Activated CD8-positive, alpha-beta T cell treated with anti-CD3 and anti-CD28 coated beads, Interleukin-2, amount 10 ng/mL, durations not matched to agents 7 days and 5 days (primary cell): ENCODE measurements around the gene GRHL3. TPM values are rescaled to one million over a fixed set of nuclear protein-coding genes. Genes with fewer than 3 reads are reported as not detected.

Experiments used
- ATAC-seq: fragments of 150-1000 bp; cut with Tn5 transposase; one replicate; pipeline ENCODE4 v1.10.0; 2021; ENCODE audit warnings: moderate library complexity
- CTCF ChIA-PET: fragments of 350-600 bp; sonication (Branson Sonifier 250); formaldehyde crosslinking; loops from one replicate; lab custom pipeline; 2021; ENCODE audit warnings: antibody characterized with exemption; lab: Charles Lee
- POLR2A ChIA-PET: fragments of 350-600 bp; sonication (Branson Sonifier 250); formaldehyde crosslinking; loops from one replicate; lab custom pipeline; 2021; ENCODE audit warnings: antibody characterized with exemption; lab: Charles Lee
- DNase-seq: peaks from one replicate; pipeline ENCODE4 v3.0.0-alpha.2; 2020
- H3K27ac Mint-ChIP-seq: one replicate; pipeline ENCODE4 v1.8.0; 2021; ENCODE audit warnings: mild to moderate bottlenecking, mixed read lengths
- H3K27me3 Mint-ChIP-seq: one replicate; pipeline ENCODE4 v1.8.0; 2021; ENCODE audit warnings: low read depth, mixed read lengths
- H3K36me3 Mint-ChIP-seq: one replicate; pipeline ENCODE4 v1.8.0; 2021; ENCODE audit warnings: low read depth, mixed read lengths
- H3K4me1 Mint-ChIP-seq: one replicate; pipeline ENCODE4 v1.8.0; 2021; ENCODE audit warnings: low read depth, mixed read lengths
- H3K4me3 Mint-ChIP-seq: one replicate; pipeline ENCODE4 v1.8.0; 2021; ENCODE audit warnings: mild to moderate bottlenecking, mixed read lengths
- H3K9me3 Mint-ChIP-seq: one replicate; pipeline ENCODE4 v1.8.0; 2022; ENCODE audit warnings: mixed read lengths; ENCODE audit not compliant: insufficient read depth
- total RNA-seq, 2 experiments: library from RNA; stranded (reverse); gene quantifications; one replicate each; pipeline ENCODE4 v1.2.3, GENCODE V29; 2021

The GRHL3 gene
- total RNA-seq, 2 experiments from 2014 or later = not detected

DNA sequence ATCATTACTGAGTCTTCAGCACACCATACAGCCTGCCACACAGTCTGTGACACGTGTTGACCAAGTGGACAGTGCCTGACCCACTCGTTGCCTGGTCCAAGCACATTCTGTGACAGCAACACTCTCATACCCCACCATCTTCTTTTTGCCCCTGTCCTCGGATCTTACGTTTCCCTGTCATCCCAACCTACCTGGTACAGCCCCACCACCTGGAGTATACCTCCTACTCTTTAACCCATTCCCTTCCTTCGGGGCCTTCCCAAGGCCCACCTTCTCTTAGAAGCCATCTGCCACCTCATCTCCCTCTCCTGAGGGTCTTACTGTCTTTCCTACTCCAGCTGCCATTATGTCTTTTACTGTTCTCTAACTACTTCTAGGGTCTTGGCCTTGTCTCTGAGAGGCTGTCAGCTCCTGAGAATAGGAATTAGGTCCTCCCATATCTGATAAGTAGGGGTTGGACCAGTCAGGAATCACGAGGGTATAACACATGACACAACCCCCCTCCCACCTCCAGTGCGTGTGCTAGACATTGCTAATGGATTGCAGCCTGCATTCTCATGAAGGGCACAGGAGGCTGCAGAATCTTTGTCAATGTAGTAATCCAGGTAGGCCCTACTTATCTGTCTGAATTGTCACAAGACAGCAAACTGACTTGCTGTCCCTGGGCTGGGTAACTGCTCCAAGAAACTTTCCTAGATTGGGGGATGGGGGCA, 13.0 kb downstream of the GRHL3 start:
- POLR2A ChIA-PET = interaction anchor here (1.2 kb wide), 1 partner anchor 10 kb away, joined by 3 read pairs; no protein-coding TSS in a partner anchor
- DNase-seq (no peak), ATAC-seq (no peak)
- no peaks in the 10 kb centered on the region for H3K9me3 Mint-ChIP-seq
- H3K27ac Mint-ChIP-seq = no peak overlapping the region
- H3K27me3 Mint-ChIP-seq = peaks cover 57% of the 10 kb centered on the region
- no peaks in the 10 kb centered on the region for H3K36me3 Mint-ChIP-seq
- CTCF ChIA-PET = no interaction called here
- no peak overlapping the region for H3K4me3 Mint-ChIP-seq
- H3K4me1 Mint-ChIP-seq = no peaks in the 10 kb centered on the region

DNA sequence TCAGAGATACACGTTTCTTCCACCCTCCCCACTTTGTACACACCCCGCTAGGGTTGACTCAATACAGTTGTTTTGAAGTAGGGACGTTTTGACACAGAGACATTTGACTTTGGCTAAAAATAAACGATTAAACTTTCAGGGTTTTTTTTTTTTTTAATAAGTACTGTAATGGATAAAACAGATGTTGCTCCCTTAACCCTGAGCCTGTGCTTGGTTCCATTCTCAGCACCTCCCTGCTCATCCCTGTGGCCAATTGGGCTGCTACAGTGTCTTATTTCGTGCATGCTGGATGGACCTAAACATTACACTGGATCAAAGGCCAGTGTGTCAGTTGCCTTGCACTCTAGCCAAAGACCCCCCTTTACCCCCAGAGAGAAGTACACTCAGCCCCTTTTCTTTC, 16.9 kb downstream of the GRHL3 start:
- Mint-ChIP-seq H3K4me1 (peaks cover 4% of the 10 kb centered on the region), H3K9me3 (no peaks in the 10 kb centered on the region), H3K27me3 (peaks cover 43% of the 10 kb centered on the region), H3K4me3 (no peak overlapping the region), H3K36me3 (no peaks in the 10 kb centered on the region), H3K27ac (no peak overlapping the region)
- ChIA-PET POLR2A (no interaction called here), CTCF (no interaction called here)
- ATAC-seq = no peak
- no peak for DNase-seq

DNA sequence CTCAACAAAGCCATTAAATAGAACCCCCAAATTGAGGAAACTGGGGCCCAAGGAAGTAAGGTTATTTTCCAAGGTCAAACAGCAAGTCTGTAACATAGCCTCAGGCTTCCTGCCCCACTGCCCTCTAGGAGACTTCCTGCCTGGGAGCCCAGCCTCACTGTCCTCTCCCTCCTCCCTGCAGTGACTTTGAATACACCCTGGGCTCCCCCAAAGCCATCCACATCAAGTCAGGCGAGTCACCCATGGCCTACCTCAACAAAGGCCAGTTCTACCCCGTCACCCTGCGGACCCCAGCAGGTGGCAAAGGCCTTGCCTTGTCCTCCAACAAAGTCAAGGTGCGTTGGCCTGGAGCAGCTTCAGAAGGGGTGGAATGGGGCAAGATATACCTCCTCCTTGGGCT, 18.3 kb downstream of the GRHL3 start:
- Mint-ChIP-seq H3K27ac (no peak overlapping the region), H3K36me3 (no peaks in the 10 kb centered on the region), H3K4me3 (no peak overlapping the region), H3K4me1 (peaks cover 4% of the 10 kb centered on the region), H3K27me3 (peaks cover 33% of the 10 kb centered on the region), H3K9me3 (no peaks in the 10 kb centered on the region)
- ChIA-PET POLR2A (interaction anchor here (0.5 kb wide), 1 partner anchor 878 kb away, joined by 3 read pairs; no protein-coding TSS in a partner anchor), CTCF (interaction anchor here (0.8 kb wide), 1 partner anchor 136 kb away, joined by 4 read pairs; no protein-coding TSS in a partner anchor)
- no peak for DNase-seq
- ATAC-seq = no peak

DNA sequence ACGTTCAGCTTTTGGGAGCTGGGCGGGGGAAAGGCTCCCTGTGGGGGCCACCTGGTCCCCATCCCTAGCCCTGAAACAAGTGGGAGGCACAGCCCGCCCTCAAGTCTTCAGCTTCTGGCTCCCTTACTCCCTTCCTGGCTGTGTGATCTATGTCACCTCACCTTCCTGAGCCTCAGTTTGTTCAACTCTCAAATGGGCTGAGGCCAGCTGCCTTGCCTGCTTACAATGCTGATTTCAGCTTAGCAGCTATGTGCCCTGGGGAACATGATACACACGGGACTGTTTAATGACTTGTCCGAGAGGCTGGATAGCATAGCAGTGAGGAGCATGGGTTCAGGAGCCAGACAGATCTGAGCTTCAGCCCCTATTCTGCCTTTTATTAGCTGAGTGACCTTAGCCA, 19.3 kb downstream of the GRHL3 start:
- peaks cover 4% of the 10 kb centered on the region for H3K4me1 Mint-ChIP-seq
- POLR2A ChIA-PET = interaction anchor here (1.0 kb wide), 1 partner anchor 77 kb away, joined by 5 read pairs; the partner anchor contains the start of gene NIPAL3

DNA sequence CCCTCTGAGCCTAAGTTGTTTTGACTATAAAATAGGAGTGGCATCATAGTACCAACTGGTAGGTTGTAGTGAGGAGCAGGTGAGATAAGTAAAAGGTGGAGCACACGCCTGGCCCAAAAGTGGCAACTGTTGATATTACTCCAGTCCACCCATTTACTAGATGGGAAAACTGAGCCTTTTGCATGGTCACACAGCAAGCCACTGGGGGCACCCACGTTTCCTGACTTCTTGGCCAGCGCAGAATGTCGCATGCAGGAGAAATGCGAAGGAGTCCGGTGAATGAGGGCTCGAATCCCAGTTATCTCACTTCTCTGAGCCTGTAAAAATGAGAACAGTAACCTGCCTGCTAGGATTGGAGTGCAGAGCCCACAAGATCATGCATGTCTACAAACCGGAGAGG, 20.8 kb downstream of the GRHL3 start:
- no peak overlapping the region for H3K4me3 Mint-ChIP-seq
- no peaks in the 10 kb centered on the region for H3K9me3 Mint-ChIP-seq
- ChIA-PET POLR2A (no interaction called here), CTCF (no interaction called here)
- H3K27me3 Mint-ChIP-seq = peaks cover 19% of the 10 kb centered on the region
- DNase-seq (no peak), ATAC-seq (no peak)
- peaks cover 4% of the 10 kb centered on the region for H3K4me1 Mint-ChIP-seq
- H3K27ac Mint-ChIP-seq = no peak overlapping the region
- H3K36me3 Mint-ChIP-seq = no peaks in the 10 kb centered on the region

More for the DNA sequence above, 19.3 kb downstream of the GRHL3 start:
- ATAC-seq (no peak), DNase-seq (no peak)
- H3K27ac Mint-ChIP-seq = no peak overlapping the region
- peaks cover 26% of the 10 kb centered on the region for H3K27me3 Mint-ChIP-seq
- no peak overlapping the region for H3K4me3 Mint-ChIP-seq
- CTCF ChIA-PET = interaction anchor here (1.1 to 1.5 kb wide), 2 partner anchors 139 to 188 kb away, joined by 3 read pairs; no protein-coding TSS in a partner anchor
- H3K36me3 Mint-ChIP-seq = no peaks in the 10 kb centered on the region
- no peaks in the 10 kb centered on the region for H3K9me3 Mint-ChIP-seq

DNA sequence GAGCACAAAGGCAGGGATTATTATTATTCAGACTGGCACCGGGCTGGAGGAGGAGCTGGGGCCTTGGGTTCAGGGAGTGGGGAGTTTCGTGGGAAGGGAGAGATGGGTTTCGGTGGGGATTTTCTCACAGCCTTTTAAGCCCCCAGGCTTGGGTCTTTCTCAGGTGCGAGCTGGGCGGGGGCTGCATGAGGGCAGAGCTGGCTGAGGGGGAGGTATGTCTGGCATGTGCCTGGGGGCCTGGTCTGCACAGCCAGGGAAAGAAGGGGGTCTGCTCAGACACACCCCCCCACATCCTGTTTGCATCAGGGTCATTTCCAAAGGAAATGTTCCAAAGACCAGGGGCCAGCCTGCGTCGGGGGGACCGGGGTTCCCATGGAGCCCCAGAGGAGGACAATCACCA, 21.6 kb downstream of the GRHL3 start:
- Mint-ChIP-seq H3K36me3 (no peaks in the 10 kb centered on the region), H3K4me3 (no peak overlapping the region), H3K9me3 (no peaks in the 10 kb centered on the region), H3K4me1 (peaks cover 4% of the 10 kb centered on the region), H3K27me3 (peaks cover 20% of the 10 kb centered on the region), H3K27ac (no peak overlapping the region)
- DNase-seq (no peak), ATAC-seq (no peak)
- ChIA-PET CTCF (interaction anchor here (1.2 kb wide), 1 partner anchor 140 kb away, joined by 3 read pairs; no protein-coding TSS in a partner anchor), POLR2A (no interaction called here)

DNA sequence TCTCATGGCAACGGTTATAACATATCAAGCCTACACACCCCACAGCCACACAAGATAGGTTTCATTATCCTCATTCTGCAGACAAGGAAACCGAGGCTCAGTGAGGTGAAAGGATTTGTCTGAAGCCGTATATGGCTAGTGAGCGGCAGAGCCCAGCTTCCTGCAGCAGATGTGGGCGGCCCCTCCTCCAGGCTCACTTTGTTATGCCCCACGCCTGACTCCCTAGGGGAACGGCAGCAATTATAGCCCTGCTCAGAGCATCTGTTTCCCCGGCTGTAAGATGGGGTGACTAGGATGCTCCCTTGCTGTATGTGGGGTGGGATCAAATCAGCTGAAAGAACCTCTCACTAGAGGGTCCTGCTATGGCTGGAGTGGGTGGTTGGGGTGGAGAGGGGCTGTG, 22.1 kb downstream of the GRHL3 start:
- Mint-ChIP-seq H3K27me3 (peaks cover 24% of the 10 kb centered on the region), H3K4me3 (no peak overlapping the region), H3K9me3 (no peaks in the 10 kb centered on the region), H3K27ac (no peak overlapping the region), H3K36me3 (no peaks in the 10 kb centered on the region), H3K4me1 (peaks cover 4% of the 10 kb centered on the region)
- CTCF ChIA-PET = interaction anchor here (1.2 kb wide), 1 partner anchor 140 kb away, joined by 3 read pairs; no protein-coding TSS in a partner anchor
- POLR2A ChIA-PET = no interaction called here
- ATAC-seq = no peak
- no peak for DNase-seq

DNA sequence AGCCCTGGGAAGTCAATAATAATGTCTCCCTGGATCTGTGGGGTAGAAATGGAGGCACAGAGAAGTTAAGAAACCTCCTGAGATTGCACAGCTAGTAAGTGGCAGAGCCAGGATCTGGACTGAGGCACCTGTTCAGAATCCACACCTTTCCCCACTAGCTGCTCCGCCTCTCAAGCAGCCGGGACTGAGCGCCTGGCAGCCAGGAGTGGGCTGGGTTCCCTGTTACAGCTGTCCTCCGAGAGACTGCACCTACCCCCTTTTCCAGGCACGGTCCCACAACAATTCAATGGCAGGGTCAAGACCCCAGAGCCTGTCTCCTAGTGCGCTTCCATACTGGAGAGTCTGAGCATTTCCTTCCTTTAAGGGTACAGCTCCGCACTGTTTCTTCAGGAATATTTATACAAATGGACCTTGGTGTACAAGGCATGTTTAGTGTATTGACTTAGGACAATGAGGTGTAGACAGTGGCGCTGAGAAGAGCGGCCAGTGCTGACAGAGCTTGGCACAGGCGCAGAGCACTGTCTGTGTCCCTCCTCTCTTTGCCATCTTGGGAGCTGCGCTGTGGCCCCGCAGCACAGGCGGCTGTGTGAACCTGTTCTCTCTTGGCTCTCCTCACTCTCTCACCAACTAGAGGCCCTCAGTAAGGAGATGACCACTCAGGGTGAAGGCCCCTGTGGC, 24.4 kb downstream of the GRHL3 start:
- CTCF ChIA-PET = no interaction called here
- DNase-seq (no peak), ATAC-seq (no peak)
- H3K36me3 Mint-ChIP-seq = no peaks in the 10 kb centered on the region
- peaks cover 19% of the 10 kb centered on the region for H3K27me3 Mint-ChIP-seq
- H3K27ac Mint-ChIP-seq = no peak overlapping the region
- no peaks in the 10 kb centered on the region for H3K4me1 Mint-ChIP-seq
- no peak overlapping the region for H3K4me3 Mint-ChIP-seq
- no peaks in the 10 kb centered on the region for H3K9me3 Mint-ChIP-seq
- POLR2A ChIA-PET = no interaction called here

DNA sequence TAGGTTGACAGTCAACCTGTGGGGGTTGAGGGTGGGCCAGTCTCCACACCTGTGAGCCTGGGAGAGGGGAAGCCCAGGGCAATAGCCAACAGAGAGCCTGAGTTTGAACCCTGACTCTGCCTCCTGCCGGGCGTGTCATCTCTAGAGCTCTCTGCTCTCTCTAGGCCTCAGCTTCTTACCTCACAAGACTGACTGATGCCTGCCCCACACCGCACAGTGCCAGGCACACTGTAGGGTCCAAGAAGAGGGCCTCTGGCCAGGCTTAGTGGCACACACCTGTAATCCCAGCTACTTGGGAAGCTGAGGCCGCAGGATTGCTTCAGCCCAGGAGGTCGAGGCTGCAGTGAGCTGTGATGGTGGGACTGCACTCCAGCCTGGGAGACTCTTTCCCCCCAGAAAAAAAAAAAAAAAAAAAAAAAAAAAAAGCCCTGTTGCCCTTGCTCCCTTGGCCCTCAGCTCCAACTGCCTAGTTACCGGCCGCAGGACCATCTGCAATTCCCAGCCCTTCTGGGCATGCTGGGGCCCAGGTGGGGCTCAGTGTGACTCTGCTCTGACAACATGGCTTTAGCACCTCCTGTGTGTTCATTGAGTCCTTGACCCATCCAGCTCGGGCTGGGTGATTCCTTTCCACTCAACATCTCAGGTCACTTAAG, 25.1 kb downstream of the GRHL3 start:
- Mint-ChIP-seq H3K27ac (no peak overlapping the region), H3K9me3 (no peaks in the 10 kb centered on the region), H3K4me3 (no peak overlapping the region), H3K36me3 (no peaks in the 10 kb centered on the region), H3K27me3 (peaks cover 19% of the 10 kb centered on the region), H3K4me1 (no peaks in the 10 kb centered on the region)
- ATAC-seq (no peak), DNase-seq (no peak)
- CTCF ChIA-PET = no interaction called here
- POLR2A ChIA-PET = no interaction called here

DNA sequence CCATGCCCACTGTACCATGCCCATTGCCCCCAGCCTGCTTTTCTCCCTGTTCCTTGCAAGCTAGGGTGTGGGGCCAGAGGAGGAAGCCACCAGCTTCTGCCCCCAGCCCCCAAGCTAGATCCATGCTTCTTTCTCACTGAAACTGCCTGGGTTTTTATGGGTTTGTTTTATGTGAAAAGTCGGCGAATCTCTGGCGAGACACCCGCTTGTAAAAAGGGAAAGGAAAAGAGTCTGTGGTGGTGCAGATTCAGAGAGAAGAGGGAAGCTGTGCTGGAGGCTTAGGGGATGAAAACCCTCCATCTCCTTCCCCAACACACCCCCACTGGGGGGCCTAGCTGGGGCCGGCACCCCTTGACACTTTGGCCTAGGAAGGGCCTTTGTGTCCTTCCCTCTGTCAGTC, 26.2 kb downstream of the GRHL3 start:
- Mint-ChIP-seq H3K36me3 (no peaks in the 10 kb centered on the region), H3K27me3 (peaks cover 10% of the 10 kb centered on the region), H3K27ac (no peak overlapping the region), H3K4me3 (no peak overlapping the region), H3K9me3 (no peaks in the 10 kb centered on the region), H3K4me1 (peaks cover 4% of the 10 kb centered on the region)
- CTCF ChIA-PET = no interaction called here
- DNase-seq = no peak
- ATAC-seq = no peak
- POLR2A ChIA-PET = no interaction called here

DNA sequence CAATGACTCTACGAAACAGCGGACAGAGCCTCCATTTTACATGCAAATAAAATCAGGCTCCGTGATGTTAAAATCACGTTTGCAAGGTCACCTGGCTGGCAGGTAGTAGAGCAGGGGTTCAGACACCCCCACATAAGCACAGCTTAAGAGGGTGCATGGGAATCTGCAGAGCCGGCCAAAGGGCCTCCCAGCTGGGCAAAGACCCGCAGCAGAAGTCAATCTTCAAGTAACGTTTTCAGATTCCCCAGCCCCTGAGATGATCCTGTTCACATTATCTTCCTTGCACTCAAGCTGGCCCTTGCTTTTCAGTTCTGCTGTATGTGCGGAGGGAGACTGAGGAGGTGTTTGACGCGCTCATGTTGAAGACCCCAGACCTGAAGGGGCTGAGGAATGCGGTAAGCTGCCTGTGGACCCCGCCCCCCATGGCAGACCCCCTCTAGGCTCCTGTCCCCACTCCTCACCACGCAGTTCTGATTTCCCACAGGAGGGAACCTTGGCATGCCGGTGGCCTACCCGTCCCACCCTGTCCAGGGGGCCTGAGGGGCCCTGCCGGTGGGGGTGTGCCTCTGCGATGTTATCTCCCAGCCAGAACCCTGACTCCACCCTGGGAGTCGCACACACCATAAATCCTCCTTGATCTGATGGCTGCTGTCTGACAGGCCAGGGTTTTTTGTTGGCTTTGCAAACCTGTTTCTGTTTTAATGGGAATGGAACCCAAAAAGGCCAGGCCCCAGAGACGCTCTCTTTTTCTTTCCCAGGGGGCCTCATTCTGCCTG, 28.2 kb downstream of the GRHL3 start:
- ChIA-PET POLR2A (no interaction called here), CTCF (no interaction called here)
- no peak overlapping the region for H3K4me3 Mint-ChIP-seq
- H3K27me3 Mint-ChIP-seq = peaks cover 7% of the 10 kb centered on the region
- H3K4me1 Mint-ChIP-seq = peaks cover 18% of the 10 kb centered on the region
- no peak overlapping the region for H3K27ac Mint-ChIP-seq
- no peak for DNase-seq
- no peaks in the 10 kb centered on the region for H3K9me3 Mint-ChIP-seq
- ATAC-seq = no peak
- H3K36me3 Mint-ChIP-seq = no peaks in the 10 kb centered on the region
